MM.1S (cell line): ENCODE results near the gene ADGRG2.

Experiments
- CTCF ChIP-seq: fragments of 300-600 bp; sonication (generic); IDR thresholded peaks from 2 replicates; pipeline ENCODE4 v1.5.1; 2016; ENCODE audit warnings: antibody characterized with exemption, low read length, mixed read lengths
- EZH2 ChIP-seq: fragments of 300-600 bp; sonication (generic); optimal IDR thresholded peaks from 2 replicates; pipeline ENCODE3; 2017; ENCODE audit warnings: low read depth, mild to moderate bottlenecking, antibody characterized with exemption, low read length, mixed read lengths

DNA sequence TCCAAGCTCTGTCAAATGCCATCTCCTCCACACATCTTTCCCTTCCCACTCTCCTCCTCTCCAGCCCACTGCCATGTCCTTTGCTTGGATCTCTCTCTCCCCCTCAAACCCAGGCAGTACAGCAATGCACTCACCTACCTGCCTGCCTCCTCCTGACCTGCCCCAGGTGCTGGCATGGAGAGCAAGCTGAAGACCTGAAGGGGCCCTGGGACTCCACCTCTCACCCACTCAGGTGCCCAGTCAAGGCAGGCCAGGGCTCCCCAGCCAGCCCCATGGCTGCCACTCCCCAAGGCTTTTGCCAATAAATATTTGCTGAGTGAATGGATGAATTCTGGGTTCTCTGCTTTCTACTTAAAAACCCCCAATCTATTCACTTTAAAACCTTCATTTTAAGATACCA is 125.7 kb downstream of the ADGRG2 start:
- no peak for TF ChIP-seq CTCF
- no peak for TF ChIP-seq EZH2
